K562 (cell line): ENCODE measurements around the gene RAP2B. TPM values are rescaled to one million over a fixed set of nuclear protein-coding genes. Genes with fewer than 3 reads are reported as not detected.
A peak's percentile ranks its signal among the peaks of the same experiment; 100 is the strongest.

ENCODE experiments used
- ATAC-seq: fragments of 200-7000 bp; cut with Tn5 transposase; 3 replicates; pipeline ENCODE4 v1.9.1; 2020; ENCODE audit warnings: moderate library complexity
- BruUV-seq: library from RNA; stranded (reverse); fragments of 400-500 nt; replicated peaks from 2 replicates; lab custom pipeline; 2021; lab: Mats Ljungman, UMichigan
- CTCF ChIA-PET: fragments of 300-600 bp; formaldehyde crosslinking; extraction: SDS; loops from one replicate; lab custom pipeline; 2021; ENCODE audit warnings: low intra/inter-chr PET ratio; lab: Yijun Ruan, JAX
- POLR2A ChIA-PET: fragments of 300-600, 350-650 bp; sonication (Branson Sonifier 250); formaldehyde crosslinking; extraction: SDS; loops from one replicate; lab custom pipeline; 2021; ENCODE audit warnings: antibody characterized with exemption, inconsistent platforms; lab: Yijun Ruan, JAX
- DNase-seq, 4 experiments: peaks; one replicate each; pipeline versions ENCODE4 v3.0.0 to v3.0.0-alpha.2; 2011 to 2018; ENCODE audit warnings: low spot score in 3 of 4, mixed read lengths in 3 of 4; ENCODE audit errors: extremely low read depth in 1 of 4
- FAIRE-seq: peaks from 2 replicates; lab custom pipeline; 2011; peaks lifted over from hg19 to GRCh38; lab: Jason Lieb, UNC
- H2AFZ ChIP-seq: 2 replicates; pipeline ENCODE4 v1.6.0; 2011; ENCODE audit warnings: low read depth, low read length, control low read depth, inconsistent platforms
- H3K27ac ChIP-seq: fragments of 200-600 bp; 3 replicates; pipeline ENCODE4 v1.8.0; 2011; ENCODE audit warnings: low read depth, mild to moderate bottlenecking, control low read depth, inconsistent platforms, low read length, moderate library complexity, mixed read lengths; ENCODE audit errors: extremely low read depth
- H3K27me3 ChIP-seq, 2 experiments: fragments of 300-600 bp in 1 of 2; 2 replicates in 1 of 2; 3 replicates in 1 of 2; pipeline versions ENCODE4 v1.6.0 to v1.8.0; 2011; ENCODE audit warnings: inconsistent platforms in 2 of 2, low read length in 2 of 2, mild to moderate bottlenecking in 1 of 2, mixed read lengths in 1 of 2, moderate library complexity in 1 of 2; ENCODE audit not compliant: control insufficient read depth in 2 of 2, insufficient read depth in 2 of 2
- H3K36me3 ChIP-seq: fragments of 300-600 bp; 3 replicates; pipeline ENCODE4 v1.8.0; 2011; ENCODE audit warnings: mild to moderate bottlenecking, low read length, inconsistent platforms; ENCODE audit not compliant: control insufficient read depth, insufficient read depth
- H3K4me1 ChIP-seq, 2 experiments: fragments of 200-600 bp in 1 of 2; replicated peaks in 1 of 2; 2 replicates in 1 of 2; 3 replicates in 1 of 2; pipeline versions ENCODE4 v1.5.1 to v1.8.0; 2011; ENCODE audit warnings: inconsistent platforms in 2 of 2, low read length in 2 of 2, mild to moderate bottlenecking in 1 of 2, mixed read lengths in 1 of 2, moderate library complexity in 1 of 2; ENCODE audit not compliant: control insufficient read depth in 2 of 2, insufficient read depth in 2 of 2
- H3K4me2 ChIP-seq: 2 replicates; pipeline ENCODE4 v1.6.1; 2011; ENCODE audit warnings: low read length, control low read depth, inconsistent platforms, mixed read lengths; ENCODE audit not compliant: insufficient read depth
- H3K4me3 ChIP-seq: fragments of 200-600 bp; sonication (generic), shearing (Covaris generic); 2 replicates; pipeline ENCODE4 v1.5.1; 2016; ENCODE audit warnings: control low read depth, inconsistent platforms
- H3K79me2 ChIP-seq: fragments of 200-600 bp; 3 replicates; pipeline ENCODE4 v1.8.0; 2011; ENCODE audit warnings: low read length, inconsistent platforms; ENCODE audit not compliant: control insufficient read depth, insufficient read depth
- H3K9ac ChIP-seq, 2 experiments: 2 replicates each; pipeline versions ENCODE4 v1.6.0 to v1.6.1; 2011; ENCODE audit warnings: low read depth in 2 of 2, low read length in 2 of 2, control low read depth in 1 of 2, inconsistent platforms in 1 of 2, mild to moderate bottlenecking in 1 of 2, mixed read lengths in 1 of 2; ENCODE audit not compliant: insufficient read depth in 1 of 2
- H3K9me1 ChIP-seq: one replicate; pipeline ENCODE4 v1.6.0; 2011; ENCODE audit warnings: inconsistent platforms, mild to moderate bottlenecking, low read length, moderate library complexity; ENCODE audit not compliant: control insufficient read depth, insufficient read depth
- H3K9me3 ChIP-seq: replicated peaks from 2 replicates; pipeline ENCODE4 v1.5.1; 2011; ENCODE audit warnings: low read depth, low read length, inconsistent platforms; ENCODE audit not compliant: control insufficient read depth, insufficient read depth
- H4K20me1 ChIP-seq: replicated peaks from 2 replicates; pipeline ENCODE4 v1.6.1; 2011; ENCODE audit warnings: low read length, inconsistent platforms, mixed read lengths; ENCODE audit not compliant: control insufficient read depth, insufficient read depth
- BMI1 ChIP-seq: fragments of 150-350 bp; IDR thresholded peaks from 2 replicates; pipeline ENCODE4 v1.6.1; 2014; ENCODE audit warnings: low read length
- DMBX1 ChIP-seq: fragments of 250-450 bp; sonication (Bioruptor Pico); IDR thresholded peaks from 2 replicates; pipeline ENCODE4 v1.8.0; 2022; ENCODE audit warnings: inconsistent platforms, mild to moderate bottlenecking, moderate library complexity, borderline replicate concordance
- MYC ChIP-seq, 2 experiments: fragments of 250-450 bp in 1 of 2; sonication (Bioruptor Pico) in 1 of 2; IDR thresholded peaks; 2 replicates each; pipeline versions ENCODE4 v1.5.1 to v1.6.1; 2012 to 2021; ENCODE audit warnings: low read depth in 2 of 2, borderline replicate concordance in 1 of 2, improper control_type of control experiment in 1 of 2, low read length in 1 of 2, mild to moderate bottlenecking in 1 of 2, moderate library complexity in 1 of 2
- WGBS: fragments of 100-300 bp; shearing (Covaris generic); methylation state at CpG from one replicate; pipeline ENCODE4 v1.1.6; 2016; ENCODE audit warnings: low coverage, mixed read lengths; ENCODE audit not compliant: insufficient coverage; ENCODE audit errors: missing lambda C conversion rate; 5-methylcytosine and 5-hydroxymethylcytosine counted together
- in situ Hi-C: fragments of 300-500 bp; cut with MboI; formaldehyde crosslinking; loops from 4 replicates; pipeline ENCODE4 v1.15.0; 2018; ENCODE audit warnings: inconsistent platforms, mixed read lengths
- intact Hi-C: fragments of 100-400 bp; cut with micrococcal nuclease; formaldehyde crosslinking; loops from 2 replicates; pipeline ENCODE4 v1.14.2; 2022
- polyA plus RNA-seq, 8 experiments: library from polyadenylated mRNA; depleted of rRNA in 4 of 8; stranded (reverse) in 5 of 8; unstranded in 3 of 8; fragments of >200 nt; fragmentation: Nextera tagmentation in 2 of 8; fragmentation: Illumina TruSeq in 1 of 8; extraction: Ambion mirVana in 2 of 8; extraction: Trizol in 1 of 8; gene quantifications; 2 replicates each; pipeline versions ENCODE4 v1.2.1 to v1.2.3, GENCODE V29; 2011 to 2014; ENCODE audit warnings: inconsistent platforms in 1 of 8, missing spikeins in 1 of 8
- total RNA-seq, 7 experiments: library from RNA; depleted of rRNA in 6 of 7; stranded (reverse); fragments of >200 nt in 6 of 7; fragmentation: Illumina TruSeq in 2 of 7; extraction: Trizol in 2 of 7; gene quantifications; 2 replicates each; pipeline versions ENCODE4 v1.2.1 to v1.2.3, GENCODE V29; 2011 to 2021; ENCODE audit warnings: low replicate concordance in 1 of 7
- TF ChIP-seq, protein P1 (sequence below), 2 experiments: fragments of 450-650 bp; IDR thresholded peaks; 2 replicates each; pipeline ENCODE4 v1.6.1; 2016
- TF ChIP-seq, protein P2 (sequence below), 2 experiments: fragments of 450-650 bp in 1 of 2; sonication (generic) in 1 of 2; formaldehyde crosslinking; conservative IDR thresholded peaks; 2 replicates each; pipeline versions ENCODE4 v1.4.0 to v1.8.1; 2020 to 2022; ENCODE audit warnings: mild to moderate bottlenecking in 1 of 2, missing genetic modification reagents in 1 of 2
- TF ChIP-seq, protein P3 (sequence below): conservative IDR thresholded peaks from 2 replicates; pipeline ENCODE4 v1.6.1; 2011; ENCODE audit warnings: low read depth, mild to moderate bottlenecking, low read length; ENCODE audit not compliant: control insufficient read depth
- TF ChIP-seq, protein P4 (sequence below): sonication (generic); formaldehyde crosslinking; IDR thresholded peaks from 2 replicates; pipeline ENCODE4 v1.8.0; 2023; ENCODE audit warnings: missing genetic modification reagents, mild to moderate bottlenecking, borderline replicate concordance
- TF ChIP-seq, protein P5 (sequence below): fragments of 250-450 bp; sonication (Bioruptor Pico); IDR thresholded peaks from 2 replicates; pipeline ENCODE4 v1.8.0; 2022; ENCODE audit warnings: moderate library complexity, mild to moderate bottlenecking, inconsistent platforms

Gene RAP2B
- total and polyA plus RNA-seq, 9 of the 15 experiments (the other 6 are each of a cell fraction or from before 2014, with no cell fraction given) = 9.4 to 31.2 (median 15.8) TPM

GRCh38 chr3:153146191-153147053 is 15.6 kb upstream of the RAP2B start:
- CTCF ChIA-PET = no interaction called here
- 0 out of 3 replicates have a peak, but pooled peaks have one; percentile 41 for ATAC-seq
- no peak for FAIRE-seq
- Histone ChIP-seq H4K20me1 (no peaks in the 10 kb centered on the region), H3K4me3 (no peak overlapping the region), H3K9me3 (no peaks in the 10 kb centered on the region; the same call in 1 of the 2 replicates), H3K36me3 (no peaks in the 10 kb centered on the region), H3K27ac (no peak overlapping the region), H3K9me1 (no peaks in the 10 kb centered on the region), H3K4me1 (no peaks in the 10 kb centered on the region), H3K79me2 (no peaks in the 10 kb centered on the region), H2AFZ (no peak overlapping the region), H3K4me2 (no peak overlapping the region), H3K9ac (no peak overlapping the region), H3K27me3 (no peaks in the 10 kb centered on the region)
- DNase-seq = no peak
- in situ Hi-C loops = no loop called here
- intact Hi-C loops = no loop called here
- POLR2A ChIA-PET = interaction anchor here (1.2 kb wide), 1 partner anchor 15 kb away, joined by 4 read pairs; no protein-coding TSS in a partner anchor
- BruUV-seq = no TSS peak
- 67% methylated on average over 6 of the region's 6 CpGs for WGBS
- TF ChIP-seq MYC (IDR thresholded peaks at IDR 0.05; ENCODE audit: low read depth, low read length) (no peak), MYC (CRISPR knock-in tag; IDR thresholded peaks at IDR 0.05; ENCODE audit: borderline replicate concordance, low read depth) (no peak), DMBX1 (CRISPR knock-in tag) (no peak), BMI1 (no peak)
- TF ChIP-seq, protein P1, sequence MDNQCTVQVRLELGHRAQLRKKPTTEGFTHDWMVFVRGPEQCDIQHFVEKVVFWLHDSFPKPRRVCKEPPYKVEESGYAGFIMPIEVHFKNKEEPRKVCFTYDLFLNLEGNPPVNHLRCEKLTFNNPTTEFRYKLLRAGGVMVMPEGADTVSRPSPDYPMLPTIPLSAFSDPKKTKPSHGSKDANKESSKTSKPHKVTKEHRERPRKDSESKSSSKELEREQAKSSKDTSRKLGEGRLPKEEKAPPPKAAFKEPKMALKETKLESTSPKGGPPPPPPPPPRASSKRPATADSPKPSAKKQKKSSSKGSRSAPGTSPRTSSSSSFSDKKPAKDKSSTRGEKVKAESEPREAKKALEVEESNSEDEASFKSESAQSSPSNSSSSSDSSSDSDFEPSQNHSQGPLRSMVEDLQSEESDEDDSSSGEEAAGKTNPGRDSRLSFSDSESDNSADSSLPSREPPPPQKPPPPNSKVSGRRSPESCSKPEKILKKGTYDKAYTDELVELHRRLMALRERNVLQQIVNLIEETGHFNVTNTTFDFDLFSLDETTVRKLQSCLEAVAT (IDR thresholded peaks at IDR 0.05) = no peak
- TF ChIP-seq, protein P2, sequence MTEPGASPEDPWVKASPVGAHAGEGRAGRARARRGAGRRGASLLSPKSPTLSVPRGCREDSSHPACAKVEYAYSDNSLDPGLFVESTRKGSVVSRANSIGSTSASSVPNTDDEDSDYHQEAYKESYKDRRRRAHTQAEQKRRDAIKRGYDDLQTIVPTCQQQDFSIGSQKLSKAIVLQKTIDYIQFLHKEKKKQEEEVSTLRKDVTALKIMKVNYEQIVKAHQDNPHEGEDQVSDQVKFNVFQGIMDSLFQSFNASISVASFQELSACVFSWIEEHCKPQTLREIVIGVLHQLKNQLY (CRISPR knock-in tag; conservative IDR thresholded peaks at IDR 0.05) = no peak
- TF ChIP-seq, protein P3, sequence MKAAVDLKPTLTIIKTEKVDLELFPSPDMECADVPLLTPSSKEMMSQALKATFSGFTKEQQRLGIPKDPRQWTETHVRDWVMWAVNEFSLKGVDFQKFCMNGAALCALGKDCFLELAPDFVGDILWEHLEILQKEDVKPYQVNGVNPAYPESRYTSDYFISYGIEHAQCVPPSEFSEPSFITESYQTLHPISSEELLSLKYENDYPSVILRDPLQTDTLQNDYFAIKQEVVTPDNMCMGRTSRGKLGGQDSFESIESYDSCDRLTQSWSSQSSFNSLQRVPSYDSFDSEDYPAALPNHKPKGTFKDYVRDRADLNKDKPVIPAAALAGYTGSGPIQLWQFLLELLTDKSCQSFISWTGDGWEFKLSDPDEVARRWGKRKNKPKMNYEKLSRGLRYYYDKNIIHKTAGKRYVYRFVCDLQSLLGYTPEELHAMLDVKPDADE = no peak
- TF ChIP-seq, protein P4, sequence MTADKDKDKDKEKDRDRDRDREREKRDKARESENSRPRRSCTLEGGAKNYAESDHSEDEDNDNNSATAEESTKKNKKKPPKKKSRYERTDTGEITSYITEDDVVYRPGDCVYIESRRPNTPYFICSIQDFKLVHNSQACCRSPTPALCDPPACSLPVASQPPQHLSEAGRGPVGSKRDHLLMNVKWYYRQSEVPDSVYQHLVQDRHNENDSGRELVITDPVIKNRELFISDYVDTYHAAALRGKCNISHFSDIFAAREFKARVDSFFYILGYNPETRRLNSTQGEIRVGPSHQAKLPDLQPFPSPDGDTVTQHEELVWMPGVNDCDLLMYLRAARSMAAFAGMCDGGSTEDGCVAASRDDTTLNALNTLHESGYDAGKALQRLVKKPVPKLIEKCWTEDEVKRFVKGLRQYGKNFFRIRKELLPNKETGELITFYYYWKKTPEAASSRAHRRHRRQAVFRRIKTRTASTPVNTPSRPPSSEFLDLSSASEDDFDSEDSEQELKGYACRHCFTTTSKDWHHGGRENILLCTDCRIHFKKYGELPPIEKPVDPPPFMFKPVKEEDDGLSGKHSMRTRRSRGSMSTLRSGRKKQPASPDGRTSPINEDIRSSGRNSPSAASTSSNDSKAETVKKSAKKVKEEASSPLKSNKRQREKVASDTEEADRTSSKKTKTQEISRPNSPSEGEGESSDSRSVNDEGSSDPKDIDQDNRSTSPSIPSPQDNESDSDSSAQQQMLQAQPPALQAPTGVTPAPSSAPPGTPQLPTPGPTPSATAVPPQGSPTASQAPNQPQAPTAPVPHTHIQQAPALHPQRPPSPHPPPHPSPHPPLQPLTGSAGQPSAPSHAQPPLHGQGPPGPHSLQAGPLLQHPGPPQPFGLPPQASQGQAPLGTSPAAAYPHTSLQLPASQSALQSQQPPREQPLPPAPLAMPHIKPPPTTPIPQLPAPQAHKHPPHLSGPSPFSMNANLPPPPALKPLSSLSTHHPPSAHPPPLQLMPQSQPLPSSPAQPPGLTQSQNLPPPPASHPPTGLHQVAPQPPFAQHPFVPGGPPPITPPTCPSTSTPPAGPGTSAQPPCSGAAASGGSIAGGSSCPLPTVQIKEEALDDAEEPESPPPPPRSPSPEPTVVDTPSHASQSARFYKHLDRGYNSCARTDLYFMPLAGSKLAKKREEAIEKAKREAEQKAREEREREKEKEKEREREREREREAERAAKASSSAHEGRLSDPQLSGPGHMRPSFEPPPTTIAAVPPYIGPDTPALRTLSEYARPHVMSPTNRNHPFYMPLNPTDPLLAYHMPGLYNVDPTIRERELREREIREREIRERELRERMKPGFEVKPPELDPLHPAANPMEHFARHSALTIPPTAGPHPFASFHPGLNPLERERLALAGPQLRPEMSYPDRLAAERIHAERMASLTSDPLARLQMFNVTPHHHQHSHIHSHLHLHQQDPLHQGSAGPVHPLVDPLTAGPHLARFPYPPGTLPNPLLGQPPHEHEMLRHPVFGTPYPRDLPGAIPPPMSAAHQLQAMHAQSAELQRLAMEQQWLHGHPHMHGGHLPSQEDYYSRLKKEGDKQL (CRISPR knock-in tag) = no peak
- TF ChIP-seq, protein P5, sequence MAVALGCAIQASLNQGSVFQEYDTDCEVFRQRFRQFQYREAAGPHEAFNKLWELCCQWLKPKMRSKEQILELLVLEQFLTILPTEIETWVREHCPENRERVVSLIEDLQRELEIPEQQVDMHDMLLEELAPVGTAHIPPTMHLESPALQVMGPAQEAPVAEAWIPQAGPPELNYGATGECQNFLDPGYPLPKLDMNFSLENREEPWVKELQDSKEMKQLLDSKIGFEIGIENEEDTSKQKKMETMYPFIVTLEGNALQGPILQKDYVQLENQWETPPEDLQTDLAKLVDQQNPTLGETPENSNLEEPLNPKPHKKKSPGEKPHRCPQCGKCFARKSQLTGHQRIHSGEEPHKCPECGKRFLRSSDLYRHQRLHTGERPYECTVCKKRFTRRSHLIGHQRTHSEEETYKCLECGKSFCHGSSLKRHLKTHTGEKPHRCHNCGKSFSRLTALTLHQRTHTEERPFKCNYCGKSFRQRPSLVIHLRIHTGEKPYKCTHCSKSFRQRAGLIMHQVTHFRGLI (CRISPR knock-in tag) = no peak
